C1 segment of cervical spinal cord (tissue), 14 donors: ENCODE measurements around the gene RSRP1.

Source experiments
- DNase-seq, 14 donors: peaks; one replicate each; lab custom pipeline; 2025; lab: John Stamatoyannopoulos, UW

RSRP1 gene

DNA sequence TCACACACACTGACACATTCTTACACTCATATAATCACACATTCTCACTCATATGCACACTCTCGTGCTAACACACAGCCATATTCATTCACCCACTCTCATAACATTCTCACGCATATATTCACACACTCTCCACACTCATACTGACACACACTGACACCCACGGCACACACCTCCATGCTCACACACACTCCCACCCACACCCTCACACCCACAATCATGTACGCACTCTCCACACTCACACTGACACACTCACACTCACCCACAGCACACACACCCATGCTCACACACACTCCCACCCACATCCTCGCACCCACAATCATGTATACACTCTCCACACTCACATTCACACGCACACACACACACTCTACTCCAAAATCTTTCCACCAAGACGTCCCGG lies 53.2 kb downstream of the RSRP1 start:
- no peak for DNase-seq

DNA sequence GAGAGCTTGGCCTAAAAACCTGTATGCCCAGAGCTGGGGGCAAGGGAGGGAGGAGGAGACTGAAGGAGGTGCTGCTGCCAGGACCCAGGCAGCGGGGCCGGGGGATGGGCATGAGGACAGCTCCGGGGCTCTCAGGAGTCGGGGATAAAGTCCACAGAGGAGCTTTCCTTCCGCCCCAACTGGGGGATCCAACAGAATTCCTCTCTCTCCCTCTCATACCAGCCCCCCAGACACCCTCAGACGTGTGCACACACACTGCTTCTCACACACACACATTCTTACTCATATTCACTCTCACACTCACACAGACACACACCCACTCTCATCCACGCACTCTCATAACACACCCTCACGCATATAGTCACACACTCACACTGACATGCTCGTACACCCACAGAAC lies 54.0 kb downstream of the RSRP1 start:
- no peak for DNase-seq
